Endothelial cell of umbilical vein (primary cell): ENCODE data around the gene PAIP2B. TPM values are rescaled to one million over a fixed set of nuclear protein-coding genes. Genes with fewer than 3 reads are reported as not detected.

Source experiments
- BruUV-seq: library from RNA; stranded (reverse); fragments of 400-500 nt; replicated peaks from 2 replicates; lab custom pipeline; 2021; lab: Mats Ljungman, UMichigan
- CTCF ChIA-PET: fragments of 300-600, 350-600 bp; sonication (Branson Sonifier 250); formaldehyde crosslinking; loops from one replicate; lab custom pipeline; 2021; ENCODE audit warnings: antibody characterized with exemption, inconsistent platforms; lab: Charles Lee
- POLR2A ChIA-PET: fragments of 300-600, 350-600 bp; sonication (Branson Sonifier 250); formaldehyde crosslinking; loops from one replicate; lab custom pipeline; 2021; ENCODE audit warnings: antibody characterized with exemption, inconsistent platforms; lab: Charles Lee
- DNase-seq: peaks from one replicate; pipeline ENCODE4 v3.0.0-alpha.2; 2011; ENCODE audit warnings: low read depth, low spot score
- FAIRE-seq: peaks from 2 replicates; lab custom pipeline; 2011; peaks lifted over from hg19 to GRCh38; lab: Jason Lieb, UNC
- H2AFZ ChIP-seq: 2 replicates; pipeline ENCODE4 v1.6.0; 2012; ENCODE audit warnings: low read depth, low read length, control low read depth, inconsistent platforms
- H3K27ac ChIP-seq: 2 replicates; pipeline ENCODE4 v1.5.1; 2011; ENCODE audit warnings: low read depth, mild to moderate bottlenecking, control low read depth, low read length, moderate library complexity; ENCODE audit not compliant: insufficient read depth
- H3K27me3 ChIP-seq, 2 experiments: 2 replicates each; pipeline versions ENCODE4 v1.6.0 to v1.6.1; 2011; ENCODE audit warnings: low read length in 2 of 2, mixed read lengths in 1 of 2; ENCODE audit not compliant: control insufficient read depth in 2 of 2, insufficient read depth in 2 of 2
- H3K36me3 ChIP-seq, 2 experiments: 2 replicates in 1 of 2; 3 replicates in 1 of 2; pipeline ENCODE4 v1.5.1; 2011; ENCODE audit warnings: low read length in 2 of 2, mild to moderate bottlenecking in 1 of 2, moderate library complexity in 1 of 2; ENCODE audit not compliant: control insufficient read depth in 2 of 2, insufficient read depth in 2 of 2; ENCODE audit errors: extremely low read depth in 1 of 2
- H3K4me1 ChIP-seq: 3 replicates; pipeline ENCODE4 v1.5.1; 2011; ENCODE audit warnings: mild to moderate bottlenecking, low read length; ENCODE audit not compliant: control insufficient read depth, insufficient read depth; ENCODE audit errors: extremely low read depth
- H3K4me2 ChIP-seq: 2 replicates; pipeline ENCODE4 v1.6.1; 2011; ENCODE audit warnings: low read length, control low read depth, mixed read lengths; ENCODE audit not compliant: insufficient read depth
- H3K4me3 ChIP-seq, 3 experiments: fragments of 200-600 bp in 1 of 3; sonication (generic), shearing (Covaris generic) in 1 of 3; replicated peaks in 1 of 3; 2 replicates each; pipeline ENCODE4 v1.5.1; 2011 to 2016; ENCODE audit warnings: control low read depth in 3 of 3, low read length in 3 of 3, mild to moderate bottlenecking in 2 of 3, inconsistent platforms in 1 of 3, low read depth in 1 of 3, moderate library complexity in 1 of 3; ENCODE audit not compliant: insufficient read depth in 1 of 3
- H3K79me2 ChIP-seq: 2 replicates; pipeline ENCODE4 v1.6.0; 2012; ENCODE audit warnings: low read length, inconsistent platforms; ENCODE audit not compliant: control insufficient read depth, insufficient read depth
- H3K9ac ChIP-seq: replicated peaks from 2 replicates; pipeline ENCODE3; 2011; ENCODE audit warnings: low read length, control low read depth; ENCODE audit not compliant: insufficient read depth; ENCODE audit errors: extremely low read depth
- H3K9me1 ChIP-seq: replicated peaks from 3 replicates; pipeline ENCODE4 v1.6.0; 2011; ENCODE audit warnings: mild to moderate bottlenecking, low read length; ENCODE audit not compliant: control insufficient read depth, insufficient read depth; ENCODE audit errors: extremely low read depth
- H3K9me3 ChIP-seq: replicated peaks from 2 replicates; pipeline ENCODE4 v1.5.1; 2012; ENCODE audit warnings: low read length, inconsistent platforms; ENCODE audit not compliant: control insufficient read depth, insufficient read depth
- H4K20me1 ChIP-seq: replicated peaks from 2 replicates; pipeline ENCODE3; 2011; ENCODE audit warnings: mild to moderate bottlenecking, low read length; ENCODE audit not compliant: control insufficient read depth, insufficient read depth; ENCODE audit errors: extremely low read depth
- CTCF ChIP-seq, 2 donors: IDR thresholded peaks; 1 replicate in 1 of 2; 2 replicates in 1 of 2; pipeline ENCODE4 v1.5.1; 2011; ENCODE audit warnings: low read length in 2 of 2, mild to moderate bottlenecking in 2 of 2, moderate library complexity in 2 of 2, control low read depth in 1 of 2, inconsistent platforms in 1 of 2, low read depth in 1 of 2; ENCODE audit not compliant: insufficient read depth in 1 of 2; ENCODE audit errors: extremely low read depth in 1 of 2
- EZH2 ChIP-seq: IDR thresholded peaks from 2 replicates; pipeline ENCODE4 v1.6.1; 2012; ENCODE audit warnings: borderline replicate concordance, low read depth, mild to moderate bottlenecking, moderate library complexity, low read length, inconsistent platforms; ENCODE audit not compliant: severe bottlenecking
- FOS ChIP-seq: IDR thresholded peaks from 2 replicates; pipeline ENCODE4 v1.6.1; 2011; ENCODE audit warnings: mild to moderate bottlenecking, low read length, moderate library complexity, borderline replicate concordance; ENCODE audit not compliant: insufficient read depth
- GATA2 ChIP-seq: IDR thresholded peaks from 2 replicates; pipeline ENCODE4 v1.7.0; 2011; ENCODE audit warnings: low read depth, mild to moderate bottlenecking, moderate library complexity, mixed read lengths, low read length; ENCODE audit not compliant: insufficient read length, insufficient read depth
- JUN ChIP-seq: IDR thresholded peaks from 2 replicates; pipeline ENCODE4 v1.6.1; 2011; ENCODE audit warnings: borderline replicate concordance, low read depth; ENCODE audit not compliant: insufficient read length, insufficient read depth
- MAX ChIP-seq: IDR thresholded peaks from 2 replicates; pipeline ENCODE4 v1.6.1; 2011; ENCODE audit not compliant: insufficient read depth, insufficient read length
- MYC ChIP-seq: IDR thresholded peaks from one replicate; pipeline ENCODE4 v1.6.1; 2011; ENCODE audit warnings: mild to moderate bottlenecking, low read depth, low read length
- POLR2A ChIP-seq: IDR thresholded peaks from 2 replicates; pipeline ENCODE4 v1.6.1; 2012; ENCODE audit warnings: low read depth, mild to moderate bottlenecking, control low read depth, low read length
- POLR2AphosphoS5 ChIP-seq: IDR thresholded peaks from 2 replicates; pipeline ENCODE4 v1.6.1; 2012; ENCODE audit warnings: low read depth, mild to moderate bottlenecking, control low read depth, low read length, moderate library complexity; ENCODE audit not compliant: insufficient read depth
- dilution Hi-C: fragments of 300-500 bp; cut with MboI; formaldehyde crosslinking; loops from one replicate; pipeline ENCODE4 v1.15.0; 2019; ENCODE audit warnings: low sequenced_read_pairs; ENCODE audit not compliant: extremely low pct_ligation_motif_present
- intact Hi-C: fragments of 100-400 bp; cut with micrococcal nuclease; formaldehyde crosslinking; loops from one replicate; pipeline ENCODE4 v1.10.0; 2022
- polyA plus RNA-seq, 4 experiments: library from polyadenylated mRNA; depleted of rRNA in 3 of 4; stranded (reverse) in 3 of 4; unstranded in 1 of 4; fragments of >200 nt; gene quantifications; 2 replicates each; pipeline versions ENCODE4 v1.2.1 to v1.2.3, GENCODE V29; 2011 to 2012; ENCODE audit warnings: missing spikeins in 1 of 4
- total RNA-seq: library from RNA; stranded (reverse); gene quantifications from 2 replicates; pipeline ENCODE4 v1.2.3, GENCODE V29; 2021

Gene PAIP2B
- total and polyA plus RNA-seq, 2 donors (not counting 3 experiments of a cell fraction or from before 2014, with no cell fraction given), result 0.21 to 0.62 TPM

- no TSS peak for BruUV-seq
- H3K4me1 ChIP-seq, result peaks cover 9% of the 10 kb centered on the region
- no peak overlapping the region for H3K4me2 ChIP-seq
- ChIA-PET CTCF (interaction anchor here (1.3 kb wide), 1 partner anchor 35 kb away, joined by 5 read pairs; no protein-coding TSS in a partner anchor), POLR2A (no interaction called here)
- dilution Hi-C loops, result no loop called here
- no peaks in the 10 kb centered on the region for H3K9me3 ChIP-seq
- no peaks in the 10 kb centered on the region for H3K9me1 ChIP-seq
- TF ChIP-seq POLR2A (no peak), EZH2 (no peak), JUN (no peak), MYC (no peak), POLR2AphosphoS5 (no peak), CTCF (IDR thresholded peaks at IDR 0.05; ENCODE audit: extremely low read depth in 1 of 2, insufficient read depth in 1 of 2, low read depth in 1 of 2, low read length in 2 of 2) (no peak), GATA2 (no peak), FOS (no peak), MAX (no peak)
- FAIRE-seq (no peak), DNase-seq (no peak)
- H3K27ac ChIP-seq, result no peak overlapping the region
- H3K27me3 ChIP-seq, result no peaks in the 10 kb centered on the region
- intact Hi-C loops, result no loop called here
- H3K36me3 ChIP-seq, result peaks cover 16 to 23% of the 10 kb centered on the region in 2 experiments
- H2AFZ ChIP-seq, result no peak overlapping the region
- H3K79me2 ChIP-seq, result peaks cover 21% of the 10 kb centered on the region
- H3K4me3 ChIP-seq, result no peak overlapping the region
- no peaks in the 10 kb centered on the region for H4K20me1 ChIP-seq
- H3K9ac ChIP-seq, result no peak overlapping the region
These were observed 90.7 kb downstream of the PAIP2B start for GRCh38 chr2:71136174-71136573.
